Stimulated activated CD8-positive, alpha-beta memory T cell treated with anti-CD3 and anti-CD28 coated beads, Interleukin-2, amount 100 ng/mL, for 48 hours (primary cell): ENCODE measurements around the gene LRRC4B.
"Not testable (repeated sequence)": the region's sequence is repeated elsewhere in the genome, so short reads cannot be mapped to it uniquely, and the experiment has no call there.

Source experiments
- DNase-seq, 2 donors: peaks; one replicate each; pipeline ENCODE4 v3.0.0-alpha.2; 2020; ENCODE audit warnings: low read depth in 2 of 2

LRRC4B gene

DNA sequence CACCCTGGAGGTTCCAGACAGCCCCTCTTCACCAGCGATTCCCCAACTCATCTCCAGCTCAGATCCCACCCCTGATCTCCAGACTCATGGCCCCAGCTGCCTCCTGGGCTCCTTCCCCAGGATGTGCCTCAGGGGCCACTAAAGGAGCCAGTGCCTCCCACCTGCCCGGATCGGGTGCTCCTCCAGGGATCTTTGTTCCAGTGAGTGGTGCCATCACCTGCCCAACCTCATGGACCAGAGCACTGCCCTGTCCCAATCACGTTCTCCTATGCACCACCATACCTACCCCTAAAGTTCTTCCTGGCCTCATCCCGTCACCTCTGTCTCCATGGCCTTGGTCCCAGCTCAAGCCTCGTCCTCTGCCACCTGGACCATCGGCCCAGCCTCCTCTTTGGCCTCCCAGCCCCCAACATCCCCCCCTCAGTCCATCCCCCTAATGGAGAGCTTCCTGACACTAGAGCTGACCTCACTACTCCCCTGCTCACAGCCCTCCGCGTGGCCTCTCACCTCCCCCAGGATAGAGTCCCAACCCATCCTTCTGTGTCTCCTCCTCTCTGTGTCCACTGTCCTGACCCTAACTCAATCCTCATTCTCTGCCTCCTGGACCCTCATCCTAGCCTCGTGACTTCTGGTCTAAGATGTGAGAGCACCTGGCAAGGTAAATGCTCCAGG lies 82.8 kb downstream of the LRRC4B start:
- no peak for DNase-seq

DNA sequence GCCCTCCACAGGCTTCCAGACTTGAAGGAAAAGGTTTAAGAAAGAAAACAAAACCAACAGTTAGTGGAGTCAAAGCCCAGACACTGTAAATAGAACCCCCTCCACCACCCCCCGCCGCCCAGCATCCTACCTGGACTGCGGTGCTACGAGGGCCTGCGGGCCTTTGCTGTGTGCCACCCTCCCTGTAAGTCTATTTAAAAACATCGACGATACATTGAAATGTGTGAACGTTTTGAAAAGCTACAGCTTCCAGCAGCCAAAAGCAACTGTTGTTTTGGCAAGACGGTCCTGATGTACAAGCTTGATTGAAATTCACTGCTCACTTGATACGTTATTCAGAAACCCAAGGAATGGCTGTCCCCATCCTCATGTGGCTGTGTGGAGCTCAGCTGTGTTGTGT lies 85.3 kb downstream of the LRRC4B start:
- no peak for DNase-seq

DNA sequence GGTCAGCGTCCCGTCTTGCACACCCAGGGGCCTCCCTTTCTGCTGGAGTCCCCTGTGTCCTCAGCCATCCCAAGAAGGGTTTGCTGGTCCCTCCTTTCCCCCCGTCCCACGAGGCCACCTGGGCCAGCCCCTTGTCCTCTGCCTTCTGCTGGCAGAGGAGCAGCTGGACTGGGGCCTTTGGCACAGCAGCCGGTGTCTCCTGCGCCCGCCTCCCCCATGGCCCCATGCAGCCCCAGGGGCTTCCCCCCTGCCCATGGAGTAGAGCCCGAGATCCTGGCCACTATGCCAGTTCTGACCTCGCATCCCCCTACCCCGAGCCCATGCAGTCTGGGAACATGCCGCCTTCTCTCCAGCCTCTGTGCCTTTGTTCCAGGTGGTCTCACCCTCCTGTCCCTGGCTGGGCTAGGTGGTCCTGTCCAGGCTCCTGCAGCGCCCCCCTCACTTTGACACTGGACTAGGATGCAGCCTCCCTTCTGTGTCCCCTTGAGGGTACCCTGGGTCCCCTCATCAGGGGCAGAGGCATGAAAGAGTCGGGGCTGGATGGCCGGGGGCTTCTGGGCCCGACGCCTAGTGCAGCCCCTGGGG lies 85.9 kb downstream of the LRRC4B start:
- DNase-seq: no peak

DNA sequence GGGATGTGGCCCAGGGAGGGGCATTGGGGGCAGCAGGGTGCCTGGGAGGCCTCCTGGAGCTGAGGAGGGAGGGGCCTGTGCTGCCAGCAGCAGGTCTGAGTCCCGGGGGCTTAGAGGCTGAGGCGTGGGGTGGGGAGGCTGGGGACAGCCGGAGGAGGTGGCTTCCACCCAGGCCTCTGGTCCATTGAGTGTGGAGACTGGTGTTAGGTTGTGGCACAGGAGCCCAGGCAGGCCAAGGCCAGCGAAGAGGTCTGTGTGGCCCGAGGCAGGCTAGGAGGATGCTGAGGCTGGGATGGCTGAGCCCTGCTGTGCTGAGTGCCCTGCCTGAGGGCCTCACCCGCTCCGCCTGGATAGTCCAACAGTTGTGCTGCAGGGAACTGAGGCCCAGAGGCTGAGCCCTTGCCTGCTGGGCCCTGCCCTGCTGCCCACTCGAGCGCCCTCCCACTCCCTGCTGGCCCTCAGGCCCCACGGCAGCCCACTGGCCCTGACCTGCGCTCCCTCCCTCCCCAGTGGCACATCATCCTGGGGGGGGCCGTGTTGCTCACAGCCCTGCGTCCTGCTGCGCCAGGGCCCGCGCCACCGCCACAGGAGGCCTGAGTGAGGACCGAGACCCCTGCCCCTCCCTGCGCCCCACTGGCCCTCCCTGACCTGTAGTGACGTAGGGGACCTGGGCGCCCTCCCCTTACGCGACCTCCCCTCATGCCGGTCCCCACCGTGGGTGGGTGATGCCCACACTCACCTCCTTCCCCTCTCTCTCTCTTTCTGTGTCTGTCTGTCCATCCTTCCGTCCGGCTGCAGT lies 86.7 kb downstream of the LRRC4B start:
- no peak for DNase-seq

DNA sequence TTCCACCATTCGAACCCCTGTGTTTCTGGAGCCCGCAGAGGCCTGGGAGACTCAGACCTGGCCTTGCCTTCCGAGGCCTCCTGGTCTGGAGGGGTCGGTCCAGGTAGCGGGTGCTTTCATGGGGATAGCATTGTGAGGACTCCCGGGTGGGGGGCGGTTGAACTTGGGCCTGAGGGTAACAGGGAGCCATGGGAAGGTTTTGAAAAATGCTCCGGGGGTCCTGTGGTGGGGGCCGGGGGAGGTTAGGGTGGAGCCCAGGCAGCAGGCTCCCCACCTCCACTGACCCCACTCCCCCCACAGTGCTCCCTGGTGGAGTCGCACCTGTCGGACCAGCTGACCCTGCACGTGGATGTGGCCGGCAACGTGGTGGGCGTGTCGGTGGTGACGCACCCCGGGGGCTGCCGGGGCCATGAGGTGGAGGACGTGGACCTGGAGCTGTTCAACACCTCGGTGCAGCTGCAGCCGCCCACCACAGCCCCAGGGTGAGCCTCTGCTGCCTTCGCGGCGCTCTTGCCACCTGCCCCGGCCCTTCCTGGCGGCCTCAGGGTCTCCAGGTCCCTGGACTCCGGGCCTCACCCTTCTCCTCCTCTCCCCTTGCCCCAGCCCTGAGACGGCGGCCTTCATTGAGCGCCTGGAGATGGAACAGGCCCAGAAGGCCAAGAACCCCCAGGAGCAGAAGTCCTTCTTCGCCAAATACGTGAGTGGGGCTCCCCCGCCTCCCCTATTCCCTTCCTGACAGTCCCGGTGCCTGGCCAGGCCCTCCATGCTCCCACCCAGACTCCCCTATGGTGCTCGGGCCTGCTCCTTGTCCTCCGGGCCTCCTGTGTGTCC lies 87.7 kb downstream of the LRRC4B start:
- no peak for DNase-seq

DNA sequence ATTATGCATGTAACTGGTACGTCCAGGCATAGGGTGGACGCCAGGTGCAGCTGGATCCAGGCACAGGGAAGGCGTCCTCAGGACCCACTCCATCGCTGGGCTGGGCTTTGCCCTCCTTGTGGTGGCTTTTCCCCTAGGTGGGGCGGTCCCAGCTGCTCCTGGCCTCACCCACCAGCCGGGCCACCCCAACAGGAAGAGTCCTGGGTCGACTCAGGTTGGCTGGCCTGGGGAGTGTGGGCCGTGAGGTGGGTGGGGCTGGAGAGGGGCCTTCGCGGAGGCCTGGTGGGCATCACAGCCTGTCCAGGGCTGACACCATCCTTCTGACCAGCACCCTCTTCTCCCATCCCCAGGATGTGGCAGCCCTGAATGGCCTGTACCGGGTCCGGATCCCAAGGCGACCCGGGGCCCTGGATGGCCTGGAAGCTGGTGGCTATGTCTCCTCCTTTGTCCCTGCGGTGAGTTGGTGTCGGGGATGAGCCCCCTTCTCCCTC lies 88.4 kb downstream of the LRRC4B start:
- no peak for DNase-seq

DNA sequence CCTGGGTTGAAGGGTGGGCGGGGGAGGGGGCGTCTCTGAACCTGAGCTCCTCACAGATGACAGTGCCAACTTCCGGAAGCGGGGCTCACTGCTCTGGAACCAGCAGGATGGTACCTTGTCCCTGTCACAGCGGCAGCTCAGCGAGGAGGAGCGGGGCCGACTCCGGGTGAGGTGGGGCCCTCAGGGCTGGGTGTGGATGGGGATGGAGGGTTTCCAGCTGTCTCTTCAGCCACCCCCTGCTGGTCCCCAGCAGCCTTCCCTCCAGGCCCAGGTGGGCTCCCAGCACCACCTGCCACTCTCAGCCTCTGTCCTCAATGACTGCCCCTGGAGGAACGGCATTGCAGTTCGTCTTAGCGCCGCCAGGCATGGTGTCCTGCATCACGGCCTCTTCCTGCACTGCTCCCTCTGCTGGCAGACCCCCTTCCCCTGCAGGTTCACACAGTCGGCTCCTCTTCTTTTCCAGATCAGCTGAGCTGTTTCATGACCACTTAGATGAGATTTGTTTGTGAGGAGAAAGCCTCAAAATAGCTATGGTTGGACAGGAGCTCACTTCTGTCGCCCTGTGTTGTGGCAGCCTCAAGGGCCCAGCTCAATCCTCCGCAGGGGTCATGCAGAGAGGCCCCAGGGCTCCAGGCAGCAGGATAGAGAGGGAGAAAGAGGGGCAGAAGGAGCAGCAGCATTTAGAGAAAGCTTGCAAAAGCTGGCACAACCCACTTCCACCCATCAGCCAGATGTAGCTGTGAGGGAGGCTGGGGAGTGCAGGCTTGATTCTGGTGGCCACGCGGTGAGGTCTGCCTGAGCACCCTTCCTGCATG lies 89.1 kb downstream of the LRRC4B start:
- no peak for DNase-seq

DNA sequence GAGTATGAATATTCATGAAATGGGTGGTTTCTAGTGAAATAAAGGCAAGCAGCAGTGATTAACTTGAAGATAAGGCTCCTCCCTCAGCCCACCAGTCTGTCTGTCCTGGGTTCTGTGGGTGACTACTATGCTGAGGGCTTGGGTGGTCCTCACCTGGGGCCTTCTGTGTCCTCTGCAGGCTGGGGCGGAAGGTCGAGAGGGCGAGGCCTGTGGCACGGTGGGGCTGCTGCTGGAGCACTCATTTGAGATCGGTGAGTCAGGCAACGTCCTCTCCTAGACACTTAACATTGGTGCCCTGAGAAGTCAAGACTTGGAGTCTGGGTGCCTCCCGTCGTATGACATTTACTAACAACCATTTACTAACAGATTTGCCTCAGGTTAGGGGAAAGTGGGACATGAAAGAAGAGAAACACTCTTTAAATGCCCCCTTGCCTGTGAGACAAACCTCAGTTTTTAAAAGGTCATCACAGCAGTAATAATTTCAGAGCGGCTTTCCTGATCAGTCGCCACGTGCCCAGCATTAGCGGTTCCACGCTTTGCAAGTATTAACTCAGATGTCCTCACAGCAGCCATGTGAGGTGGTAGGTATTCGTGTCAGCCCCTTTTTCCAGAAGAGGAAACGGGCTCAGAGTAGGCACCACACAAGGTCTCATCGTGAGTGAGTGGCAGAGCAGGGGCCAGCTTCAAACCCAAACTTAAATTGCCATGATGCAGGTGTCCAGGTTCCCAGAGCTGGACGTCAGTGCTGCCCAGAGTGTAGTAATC lies 90.3 kb downstream of the LRRC4B start:
- DNase-seq: no peak

DNA sequence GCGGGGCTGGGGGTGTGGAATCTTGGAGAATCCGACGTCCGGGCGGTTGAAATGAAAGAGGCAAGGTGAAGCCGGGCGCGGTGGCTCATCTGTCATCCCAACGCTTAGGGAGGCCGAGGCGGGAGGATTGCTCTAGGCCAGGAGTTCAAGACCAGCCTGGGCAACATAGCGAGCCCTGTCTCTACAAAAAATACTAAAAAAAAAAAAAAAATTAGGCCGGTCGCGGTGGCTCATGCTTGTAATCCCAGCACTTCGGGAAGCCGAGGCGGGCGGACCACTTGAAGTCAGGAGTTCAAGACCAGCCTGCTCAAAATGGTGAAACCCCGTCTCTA lies 91.4 kb downstream of the LRRC4B start:
- no peak for DNase-seq

DNA sequence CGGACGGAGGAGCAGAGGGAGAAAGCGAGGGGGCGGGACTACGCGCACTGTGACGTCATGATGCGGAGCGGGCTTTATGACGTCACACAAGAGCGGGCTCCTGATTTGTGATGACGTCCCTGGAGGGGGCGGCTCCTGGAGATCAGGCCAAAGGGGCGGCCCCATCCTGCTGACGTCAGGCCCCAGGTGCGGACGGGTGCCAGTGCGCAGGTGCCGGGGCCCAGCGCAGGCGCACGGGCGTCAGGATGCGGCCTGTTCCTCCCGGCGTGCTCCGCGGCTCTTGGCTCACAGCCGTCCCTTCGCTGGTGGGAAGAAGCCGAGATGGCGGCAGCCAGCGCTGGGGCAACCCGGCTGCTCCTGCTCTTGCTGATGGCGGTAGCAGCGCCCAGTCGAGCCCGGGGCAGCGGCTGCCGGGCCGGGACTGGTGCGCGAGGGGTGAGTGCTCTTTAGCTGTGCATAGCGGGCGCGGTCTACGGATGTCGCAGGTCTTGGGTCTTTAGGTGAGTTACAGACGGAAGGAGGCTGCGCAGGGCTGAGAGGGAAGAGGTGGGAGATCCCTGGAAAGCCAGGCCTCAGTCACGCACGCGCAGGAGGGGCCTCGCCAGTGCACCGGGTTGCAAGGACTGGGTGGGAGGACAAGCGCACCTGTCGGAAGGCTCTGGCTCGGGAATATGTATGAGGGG lies 91.9 kb downstream of the LRRC4B start, which contains the start of the genes EMC10 and GARIN5A:
EMC10 (plus strand) TSS at position 284 of the 683 bp plus-strand sequence; CDS start at position 322, 38 bp downstream.
GARIN5A (minus strand) TSS at position 625 of the 683 bp plus-strand sequence; CDS start at position 165, 460 bp downstream.
- DNase-seq: peak; percentile 91 to 92

DNA sequence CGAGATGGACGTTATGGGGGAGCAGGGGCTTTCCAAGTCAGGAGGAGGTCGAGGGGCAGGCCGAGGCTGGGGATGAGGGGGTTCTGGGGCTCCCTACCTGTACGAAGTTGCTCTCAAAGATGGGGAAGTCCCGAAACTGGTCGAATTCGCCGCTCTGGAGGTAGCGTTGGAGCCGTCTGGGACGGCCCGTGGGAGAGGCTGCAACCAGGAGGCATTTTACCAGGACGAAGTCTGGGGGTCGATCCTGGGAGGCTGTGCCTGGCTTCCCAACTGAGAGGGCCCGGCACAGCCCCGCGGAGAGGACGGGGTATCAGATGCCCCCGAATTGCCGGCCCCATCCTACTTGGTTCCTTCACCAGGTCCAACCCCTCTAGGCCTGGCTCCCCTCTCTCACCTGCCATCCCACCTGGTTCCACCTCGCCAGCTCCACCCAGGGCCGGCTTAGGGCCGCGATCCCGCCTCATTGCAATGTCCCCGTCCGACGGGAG lies 92.5 kb downstream of the LRRC4B start:
- no peak for DNase-seq

DNA sequence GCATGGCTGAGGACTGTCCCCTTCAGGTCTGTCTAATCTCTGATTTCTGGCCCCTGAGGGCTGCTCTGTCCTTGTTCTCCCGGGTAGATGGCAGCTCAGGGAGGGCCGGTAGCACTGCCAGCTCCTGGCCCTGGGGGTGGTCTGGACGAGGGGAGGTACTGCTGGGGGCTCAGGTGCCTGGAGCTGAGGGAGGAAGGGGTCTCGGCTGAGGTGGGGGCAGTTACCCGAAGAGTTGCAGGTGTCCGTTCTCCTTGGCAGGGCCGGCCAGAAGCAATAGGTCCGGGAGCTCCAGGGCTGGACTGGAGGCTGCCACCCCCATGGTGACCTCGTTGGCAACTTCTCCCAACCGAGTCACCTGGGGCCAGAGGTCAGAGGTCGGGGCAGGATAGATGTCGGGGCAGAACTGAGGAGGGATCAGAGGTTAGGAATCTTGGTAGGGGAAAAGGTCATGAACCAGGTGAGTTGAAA lies 93.1 kb downstream of the LRRC4B start:
- DNase-seq: no peak

DNA sequence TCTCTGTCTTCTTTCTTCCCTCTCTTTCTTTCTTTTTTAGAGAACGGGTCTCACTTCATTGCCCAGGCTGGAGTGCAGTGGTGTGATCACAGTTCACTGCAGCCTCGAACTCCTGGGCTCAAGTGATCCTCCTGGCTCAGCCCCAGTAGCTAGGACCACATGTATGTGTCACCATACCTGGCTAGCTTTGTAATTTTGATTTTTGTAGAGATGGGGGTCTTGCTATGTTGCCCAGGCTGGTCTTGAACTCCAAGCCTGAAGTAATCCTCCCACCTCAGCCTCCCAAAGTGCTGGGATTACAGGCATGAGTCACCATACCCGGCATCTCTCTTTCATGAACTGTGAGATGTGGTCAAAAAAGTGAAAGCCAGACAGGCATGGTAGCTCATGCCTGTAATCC lies 94.9 kb downstream of the LRRC4B start:
- DNase-seq: not testable (repeated sequence)

DNA sequence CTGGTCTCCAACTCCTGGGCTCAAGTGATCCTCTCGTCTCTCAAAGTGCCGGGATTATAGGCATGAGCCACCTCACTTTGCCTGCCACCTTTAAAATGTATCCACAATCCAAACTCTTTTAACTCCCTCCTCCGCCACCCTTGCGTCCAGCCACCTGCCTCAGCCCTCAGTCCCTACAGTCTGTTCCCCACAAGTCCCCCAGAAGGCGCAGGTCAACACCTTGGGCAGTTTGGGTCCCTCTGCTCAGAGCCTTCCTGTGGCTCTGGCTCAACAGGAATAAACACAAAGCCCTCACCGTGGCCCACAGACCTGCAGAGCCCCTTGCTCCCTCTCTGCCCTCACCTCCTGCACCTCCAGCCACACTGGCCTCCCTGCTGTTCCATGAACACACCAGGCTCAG lies 99.4 kb downstream of the LRRC4B start:
- no peak for DNase-seq

DNA sequence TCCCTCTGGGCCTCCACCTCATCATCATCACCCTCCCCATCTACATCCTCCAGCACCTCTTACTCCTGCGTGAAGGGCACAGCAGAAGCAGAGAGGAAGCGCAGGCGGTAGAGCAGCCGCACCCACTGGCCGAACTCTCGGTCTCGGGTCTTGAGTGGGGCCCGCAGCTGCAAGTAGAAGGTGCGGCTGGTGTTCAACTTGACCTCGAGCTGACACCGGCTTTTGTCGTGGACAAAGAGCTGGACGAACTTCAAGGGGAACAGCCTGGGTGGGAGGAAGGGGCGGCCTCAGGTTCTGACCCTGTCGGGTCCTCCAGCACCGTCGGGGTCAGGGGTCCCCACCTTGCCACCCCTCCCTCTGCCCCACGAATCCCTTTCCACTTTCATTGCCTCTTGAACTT lies 100.7 kb downstream of the LRRC4B start:
- DNase-seq: no peak
